GM18511 (cell line): ENCODE results near the gene NAGPA.
A peak's percentile ranks its signal among the peaks of the same experiment; 100 is the strongest.
"Not testable (repeated sequence)": the region's sequence is repeated elsewhere in the genome, so short reads cannot be mapped to it uniquely, and the experiment has no call there.

Experiments
- ATAC-seq: cut with Tn5 transposase; IDR thresholded peaks from one replicate; pipeline ENCODE4 v1.9.1; 2021; ENCODE audit warnings: mild to moderate bottlenecking, moderate library complexity; ENCODE audit not compliant: unreplicated experiment

NAGPA gene

GRCh38 chr16:5062051-5062450 lies 28.3 kb upstream of the NAGPA start:
- peak; percentile 91 for ATAC-seq

GRCh38 chr16:5060073-5060641 lies 26.4 kb upstream of the NAGPA start:
- no peak for ATAC-seq

GRCh38 chr16:5059386-5060072 lies 25.8 kb upstream of the NAGPA start:
- no peak for ATAC-seq

GRCh38 chr16:5058476-5058875 lies 24.7 kb upstream of the NAGPA start:
- ATAC-seq, result no peak

DNA sequence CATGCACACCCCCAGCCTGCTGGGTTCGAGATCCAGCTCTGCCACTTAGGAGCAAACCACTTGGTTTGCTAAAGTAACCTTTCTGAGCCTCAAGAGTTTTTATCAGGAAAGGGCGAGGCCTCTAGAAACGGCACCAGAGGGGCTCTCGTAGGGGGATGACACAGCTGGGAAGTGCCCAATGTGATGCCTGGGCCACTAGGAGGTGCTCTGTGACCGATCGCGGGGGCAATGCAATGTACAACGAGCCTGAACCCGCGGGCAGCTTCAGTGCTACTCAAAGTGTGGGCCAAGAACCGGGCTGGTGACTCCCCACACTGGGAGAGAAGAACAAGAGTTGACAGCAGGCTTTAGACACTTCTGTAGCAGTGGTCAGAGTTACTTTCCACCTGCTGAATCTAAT lies 22.6 kb upstream of the NAGPA start:
- ATAC-seq, result peak; percentile 63

DNA sequence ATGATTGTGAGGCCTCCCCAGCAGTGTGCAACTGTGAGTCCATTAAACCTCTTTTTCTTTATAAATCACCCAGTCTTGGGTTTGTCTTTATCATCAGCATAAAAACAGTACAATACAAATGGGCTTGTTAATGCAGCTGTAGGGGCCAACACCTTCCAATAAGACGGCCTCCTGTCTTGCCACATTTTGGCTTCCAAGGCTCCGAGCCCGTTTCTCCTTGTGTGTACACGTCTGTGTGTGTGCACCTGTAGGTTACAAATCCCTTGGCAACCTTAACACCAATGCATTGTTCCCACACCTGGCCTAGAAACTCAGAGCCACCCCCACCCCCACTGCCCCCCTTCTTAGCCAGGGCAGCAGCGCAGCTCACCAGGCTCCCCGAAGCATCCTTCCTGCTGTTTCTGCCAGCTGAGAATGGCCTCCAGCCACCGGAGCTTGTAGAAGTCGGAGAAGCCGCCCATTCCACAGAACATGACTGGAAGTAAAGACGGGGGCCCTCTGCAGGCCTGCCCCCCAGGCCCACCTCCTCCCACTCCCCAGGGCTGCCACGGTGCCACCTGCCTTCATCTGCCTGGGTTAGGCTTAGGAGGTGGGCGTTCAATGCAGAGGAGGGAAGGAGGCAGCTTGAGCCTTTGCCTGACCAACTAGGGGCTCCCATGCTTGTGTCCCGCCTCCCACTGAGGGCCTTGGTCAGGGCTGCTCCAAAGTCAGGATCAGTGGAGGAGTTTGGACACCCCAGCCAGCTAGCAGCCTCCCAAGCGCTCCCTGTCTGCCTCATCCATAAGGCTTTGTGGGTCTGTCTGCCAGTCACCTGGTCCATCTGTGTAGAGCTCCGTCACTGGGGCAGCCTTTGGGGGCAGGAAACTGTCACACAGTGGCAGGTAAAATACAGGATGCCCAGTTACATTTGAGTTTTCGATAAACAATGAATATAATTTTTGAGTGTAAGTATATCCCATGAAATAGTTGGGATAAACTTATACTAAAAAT lies 21.4 kb upstream of the NAGPA start:
- no peak for ATAC-seq

DNA sequence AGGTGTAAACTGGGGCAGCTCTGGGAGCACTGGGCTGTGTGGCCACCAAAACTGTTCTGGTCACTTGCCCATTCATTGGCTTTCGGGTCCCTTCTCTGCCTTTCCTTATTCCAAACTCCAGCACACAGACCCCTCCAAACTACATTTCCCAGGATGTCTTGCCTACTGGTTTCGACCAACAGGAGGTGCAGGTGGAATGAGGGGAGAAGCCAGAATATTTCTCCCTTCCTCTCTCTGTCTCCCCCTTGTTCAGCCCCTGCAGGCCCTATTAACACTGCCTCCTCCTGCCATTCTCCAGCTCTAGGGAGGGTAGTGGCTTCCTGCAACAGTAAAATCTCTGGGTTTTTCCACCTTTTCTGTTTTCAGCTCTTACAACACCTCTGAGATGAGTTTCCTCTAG lies 13.2 kb upstream of the NAGPA start:
- no peak for ATAC-seq

- ATAC-seq, result no peak
Observed at GRCh38 chr16:5045499-5046115, 11.9 kb upstream of the NAGPA start.

DNA sequence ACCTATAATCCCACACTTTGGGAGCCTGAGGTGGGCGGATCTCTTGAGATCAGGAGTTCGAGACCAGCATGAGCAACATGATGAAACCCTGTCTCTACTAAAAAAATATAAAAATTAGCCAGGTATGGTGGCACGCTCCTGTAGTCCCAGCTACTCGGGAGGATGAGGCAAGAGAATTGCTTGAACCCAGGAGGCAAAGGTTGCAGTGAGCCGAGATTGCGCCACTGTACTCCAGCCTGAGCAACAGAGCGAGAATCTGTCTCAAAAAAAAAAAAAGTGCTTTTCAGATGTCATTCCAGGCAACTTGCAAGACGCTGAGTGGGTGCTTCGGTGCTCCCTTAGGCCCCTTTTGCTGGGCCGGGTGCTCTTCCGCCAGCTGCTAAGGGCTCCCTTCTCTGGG lies 10.8 kb upstream of the NAGPA start:
- not testable (repeated sequence) for ATAC-seq

DNA sequence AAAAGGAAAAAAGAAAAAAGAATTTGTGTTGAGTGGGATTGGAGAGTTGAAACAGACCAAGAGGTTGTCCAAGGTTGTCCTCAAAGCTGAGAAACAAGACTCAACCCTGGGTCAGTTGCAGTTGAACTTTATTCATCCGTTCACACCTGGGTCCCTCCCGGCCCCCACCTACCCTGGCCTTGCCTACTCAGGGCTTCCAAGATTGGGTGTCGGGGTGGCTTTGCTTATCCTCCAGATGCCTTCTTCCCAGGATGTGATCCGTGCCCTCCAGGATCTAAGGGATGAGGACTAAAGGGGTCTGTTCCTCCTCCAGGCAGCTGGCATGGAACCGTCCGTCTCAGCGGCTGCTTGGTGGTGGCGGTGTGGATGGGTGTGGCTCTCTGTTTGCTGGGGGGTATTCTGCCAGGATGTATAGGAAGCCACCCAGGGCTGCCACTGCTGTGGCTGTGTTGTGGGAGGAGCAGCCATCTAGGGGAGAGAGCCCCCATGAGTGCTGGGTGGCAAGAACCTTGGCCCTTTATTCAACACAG lies 10.3 kb upstream of the NAGPA start:
- no peak for ATAC-seq

- no peak for ATAC-seq
Observed at GRCh38 chr16:5042574-5043171, 8.9 kb upstream of the NAGPA start.

DNA sequence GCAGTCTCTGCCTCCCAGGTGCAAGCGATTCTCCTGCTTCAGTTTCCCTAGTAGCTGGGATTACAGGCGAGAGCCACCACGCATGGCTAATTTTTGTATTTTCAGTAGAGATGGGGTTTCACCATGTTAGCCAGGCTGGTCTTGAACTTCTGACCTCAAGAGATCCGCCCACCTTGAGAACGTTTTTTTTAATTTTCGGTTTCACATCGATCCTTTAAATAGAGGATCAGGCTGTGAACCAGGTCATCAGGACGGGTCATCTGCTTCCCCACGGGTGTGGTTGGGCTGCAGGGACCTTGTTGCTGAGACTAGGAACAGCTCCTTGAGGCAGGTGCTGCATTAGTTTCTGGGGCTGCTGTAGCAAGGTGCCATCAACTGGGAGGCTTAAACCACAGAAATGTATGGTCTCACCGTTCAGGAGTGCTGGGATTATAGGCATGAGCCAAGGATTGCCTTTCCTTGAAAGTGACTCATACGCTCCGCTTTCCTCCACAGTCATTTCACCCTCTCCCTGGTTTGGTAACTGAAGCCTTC lies 7.9 kb upstream of the NAGPA start:
- ATAC-seq, result peak; percentile 92

DNA sequence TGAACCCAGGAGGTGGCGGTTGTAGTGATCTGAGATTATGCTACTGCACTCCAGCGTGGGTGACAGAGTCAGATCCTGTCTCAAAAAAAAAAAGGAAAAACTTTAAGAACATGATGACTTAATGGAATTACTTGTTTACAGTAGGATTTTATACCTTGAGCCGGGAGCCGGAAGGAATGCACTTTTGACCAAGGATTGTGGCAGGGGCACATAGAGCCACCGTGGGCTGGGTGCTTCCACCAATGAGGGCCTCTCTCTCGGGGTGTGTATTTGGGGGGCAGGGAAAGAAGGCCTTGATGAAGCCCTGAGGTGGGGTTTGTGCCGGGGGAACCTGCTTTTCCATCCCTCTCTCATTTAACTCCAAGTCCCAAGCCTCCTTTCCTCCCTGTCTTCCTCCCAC lies 6.7 kb upstream of the NAGPA start:
- no peak for ATAC-seq

GRCh38 chr16:5036228-5037156 lies 2.8 kb upstream of the NAGPA start:
- ATAC-seq, result no peak

- no peak for ATAC-seq
Observed at GRCh38 chr16:5035909-5036227, 2.1 kb upstream of the NAGPA start.

GRCh38 chr16:5034167-5034523 lies 410 bp upstream of the NAGPA start:
- no peak for ATAC-seq

DNA sequence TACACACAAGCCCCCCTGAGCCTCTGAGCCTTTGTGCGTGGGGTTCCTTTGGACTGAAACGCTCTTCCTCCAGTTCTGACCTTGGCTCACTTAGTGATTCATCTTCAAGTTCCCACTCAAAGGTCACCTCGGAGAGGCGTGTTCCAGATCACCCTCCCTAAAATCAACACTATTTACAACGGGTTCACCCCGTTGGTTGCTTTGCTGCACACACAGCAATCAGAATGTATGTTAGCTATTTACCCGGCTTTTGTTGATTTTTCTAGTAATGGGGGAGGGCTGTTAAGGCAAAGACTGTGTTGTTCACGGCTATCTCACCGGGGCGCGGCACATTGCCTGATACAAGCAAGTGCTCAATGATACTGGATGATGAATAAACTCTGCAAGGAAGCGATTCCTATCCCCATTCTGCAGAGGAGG lies 977 bp downstream of the NAGPA start:
- peak; percentile 5 for ATAC-seq

- no peak for ATAC-seq
Observed at GRCh38 chr16:5031601-5032000, 2.1 kb downstream of the NAGPA start.

DNA sequence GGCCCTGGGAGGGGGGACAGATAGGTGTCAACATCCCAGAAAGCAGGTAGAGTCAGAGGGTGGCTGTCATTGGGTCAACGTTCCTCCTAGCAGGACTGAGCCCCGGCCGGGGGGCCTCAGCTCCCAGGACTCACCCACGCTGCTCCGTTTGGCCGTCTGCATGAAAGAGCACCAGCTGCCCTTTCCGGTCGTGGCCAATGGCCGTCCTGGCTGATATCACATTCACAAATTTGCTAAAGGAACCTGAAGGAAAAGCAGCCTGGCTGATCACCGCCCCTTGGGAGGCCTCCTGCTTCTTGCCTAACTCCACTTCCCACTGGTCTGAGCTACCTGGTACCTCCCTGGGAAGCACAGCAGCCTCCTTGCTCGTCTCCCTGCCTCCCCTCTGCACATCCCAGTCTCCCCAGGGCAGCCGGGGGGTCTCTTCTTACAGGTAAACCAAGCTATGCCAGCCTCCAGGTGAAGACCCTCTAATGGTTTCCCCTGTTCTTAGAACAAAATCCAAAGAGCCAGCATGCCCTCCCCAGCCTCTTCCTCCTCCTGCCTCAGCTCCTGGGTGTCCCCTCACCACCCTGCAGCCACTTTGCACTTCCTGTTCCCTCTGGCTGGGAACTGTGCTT lies 3.4 kb downstream of the NAGPA start:
- ATAC-seq, result no peak
